ENCODE data around the gene CEP57L1.
"Not testable (repeated sequence)": the region's sequence is repeated elsewhere in the genome, so short reads cannot be mapped to it uniquely, and the experiment has no call there.

Gene CEP57L1

DNA sequence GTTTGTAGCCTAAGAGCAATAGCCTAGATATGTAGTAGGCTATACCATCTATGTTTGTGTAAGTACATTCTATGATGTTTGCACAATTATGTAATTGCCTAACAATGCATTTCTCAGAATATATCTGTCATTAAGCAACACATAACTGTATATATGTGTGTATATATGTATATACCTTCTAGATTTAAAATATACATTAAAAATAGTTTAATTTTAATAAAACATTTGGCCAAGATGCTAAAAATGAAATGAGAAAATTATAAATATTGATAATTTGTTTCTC is 21.2 kb upstream of the CEP57L1 start:
- DNase-seq: no peak

GRCh38 chr6:109075934-109076333 is 19.4 kb upstream of the CEP57L1 start:
- no peak for DNase-seq

DNA sequence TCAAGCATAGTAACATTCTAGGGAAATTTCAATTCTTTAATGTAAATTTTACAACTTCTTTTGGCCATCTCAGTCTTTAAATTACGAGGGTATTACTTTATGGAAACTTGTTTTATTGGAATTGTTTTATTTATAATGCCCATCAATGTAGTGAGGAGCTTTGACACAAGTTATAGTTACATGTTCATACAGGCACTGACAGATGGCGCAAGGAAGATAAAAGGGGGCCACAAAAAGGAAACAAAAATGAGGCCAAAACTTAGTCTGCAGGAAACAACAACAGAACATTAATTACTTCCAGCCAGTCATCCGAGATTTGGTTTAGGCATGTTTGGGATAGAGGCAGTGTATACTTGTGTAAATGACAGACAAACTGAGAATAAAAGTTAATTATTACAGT is 18.9 kb upstream of the CEP57L1 start:
- DNase-seq: no peak

GRCh38 chr6:109079981-109080380 is 15.3 kb upstream of the CEP57L1 start:
- DNase-seq: no peak

DNA sequence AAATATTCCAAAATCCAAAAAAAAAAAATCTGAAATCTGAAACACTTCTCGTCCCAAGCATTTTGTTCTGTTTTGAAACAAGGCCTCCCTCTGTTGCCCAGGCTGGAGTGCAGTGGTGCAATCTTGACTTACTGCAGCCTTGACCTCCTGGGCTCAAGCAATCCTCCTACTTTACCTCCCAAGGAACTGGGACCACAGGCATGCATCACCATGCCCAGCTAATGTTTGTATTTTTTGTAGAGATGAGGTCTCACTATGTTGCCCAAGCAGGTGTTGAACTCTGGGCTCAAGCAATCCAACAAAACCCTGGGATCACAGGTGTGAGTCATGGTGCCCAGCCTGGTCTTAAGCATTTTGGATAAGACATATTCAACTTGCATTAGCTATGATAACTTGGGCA is 14.3 kb upstream of the CEP57L1 start:
- no peak for DNase-seq

DNA sequence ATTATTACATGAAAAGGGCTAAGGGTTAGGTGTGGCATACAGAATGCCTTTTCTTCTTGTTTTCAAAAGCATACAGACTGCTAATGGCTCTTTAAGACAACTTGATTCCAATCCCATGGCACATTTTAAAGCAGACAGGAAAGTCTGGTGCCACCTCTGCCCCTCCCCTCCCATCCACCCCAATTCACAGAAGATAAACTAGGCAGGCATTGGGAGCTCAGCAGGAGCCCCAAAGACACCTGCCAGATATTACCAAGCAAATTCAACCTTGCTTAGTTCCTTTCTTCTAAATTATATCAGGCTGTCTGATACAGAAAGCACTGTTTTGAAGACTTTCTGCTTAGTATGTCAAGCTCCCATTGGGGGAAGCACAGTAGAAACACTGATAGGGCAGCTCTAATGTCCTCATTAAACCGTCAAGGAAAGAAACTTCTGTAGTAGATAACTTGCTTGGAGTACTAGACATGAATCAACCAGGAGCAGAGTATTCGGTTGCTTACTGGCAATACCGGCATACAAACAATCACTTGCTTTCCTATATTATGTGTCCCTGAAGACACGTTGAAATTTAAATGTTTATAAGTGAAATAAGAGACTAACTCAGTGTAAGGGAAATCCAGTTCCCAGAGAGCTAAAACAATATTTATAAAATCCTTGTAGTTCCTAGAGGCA is 13.7 kb upstream of the CEP57L1 start:
- no peak for DNase-seq

- DNase-seq: no peak
Observed at GRCh38 chr6:109082188-109082577, 13.1 kb upstream of the CEP57L1 start.

- no peak for DNase-seq
Observed at GRCh38 chr6:109083657-109084056, 11.7 kb upstream of the CEP57L1 start.

DNA sequence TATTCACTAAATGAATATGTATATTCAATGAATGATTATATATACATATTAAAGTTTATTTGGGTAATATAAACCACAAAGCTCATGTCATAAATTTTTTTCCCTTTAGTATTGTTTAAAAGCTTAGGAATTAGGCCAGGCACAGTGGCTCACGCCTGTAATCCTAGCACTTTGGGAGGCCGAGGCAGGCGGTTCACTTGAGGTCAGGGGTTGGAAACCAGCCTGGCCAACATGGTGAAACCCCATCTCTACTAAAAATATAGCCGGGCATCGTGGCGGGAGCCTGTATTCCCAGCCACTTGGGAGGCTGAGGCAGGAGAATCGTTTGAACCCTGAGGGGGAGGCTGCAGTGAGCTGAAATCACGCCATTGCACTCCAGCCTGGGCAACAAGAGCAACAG is 11.2 kb upstream of the CEP57L1 start:
- not testable (repeated sequence) for DNase-seq

- no peak for DNase-seq
Observed at GRCh38 chr6:109087661-109088264, 7.5 kb upstream of the CEP57L1 start.

- DNase-seq: no peak
Observed at GRCh38 chr6:109088995-109089394, 6.3 kb upstream of the CEP57L1 start.

DNA sequence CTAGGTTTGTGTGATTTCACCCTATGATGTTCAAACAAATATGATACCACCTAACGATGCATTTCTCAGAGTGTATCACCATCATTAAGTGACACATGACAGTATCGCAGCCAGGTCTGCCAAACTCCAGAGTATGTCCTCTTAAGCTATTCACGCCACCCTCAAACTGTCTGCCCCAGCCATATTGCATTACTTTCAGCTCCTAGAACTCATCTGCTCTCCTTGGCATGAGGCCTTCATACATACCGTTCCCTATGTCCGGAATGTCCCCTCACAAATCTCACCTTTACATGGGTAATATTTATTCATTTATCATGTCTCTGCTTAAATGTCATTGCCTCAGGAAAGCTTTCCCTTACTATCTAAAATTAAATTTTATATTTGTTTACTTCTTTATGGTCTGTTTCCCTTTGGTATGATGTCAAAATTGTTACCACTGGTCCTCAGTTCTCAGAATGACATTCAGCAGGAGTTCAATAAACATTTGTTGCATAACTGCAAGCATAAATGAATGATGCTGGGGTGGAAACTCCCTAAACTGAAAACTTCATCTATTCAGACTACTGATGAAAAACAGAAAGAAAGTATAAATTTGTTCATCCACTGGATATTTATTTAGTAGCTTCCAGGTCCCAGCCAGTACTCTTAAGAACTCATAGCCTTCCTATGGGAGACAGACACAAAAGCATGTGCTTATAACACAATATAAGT is 3.8 kb upstream of the CEP57L1 start:
- no peak for DNase-seq

- DNase-seq: no peak
Observed at GRCh38 chr6:109092074-109092473, 3.2 kb upstream of the CEP57L1 start.

- no peak for DNase-seq
Observed at GRCh38 chr6:109093732-109094415, 1.4 kb upstream of the CEP57L1 start.

DNA sequence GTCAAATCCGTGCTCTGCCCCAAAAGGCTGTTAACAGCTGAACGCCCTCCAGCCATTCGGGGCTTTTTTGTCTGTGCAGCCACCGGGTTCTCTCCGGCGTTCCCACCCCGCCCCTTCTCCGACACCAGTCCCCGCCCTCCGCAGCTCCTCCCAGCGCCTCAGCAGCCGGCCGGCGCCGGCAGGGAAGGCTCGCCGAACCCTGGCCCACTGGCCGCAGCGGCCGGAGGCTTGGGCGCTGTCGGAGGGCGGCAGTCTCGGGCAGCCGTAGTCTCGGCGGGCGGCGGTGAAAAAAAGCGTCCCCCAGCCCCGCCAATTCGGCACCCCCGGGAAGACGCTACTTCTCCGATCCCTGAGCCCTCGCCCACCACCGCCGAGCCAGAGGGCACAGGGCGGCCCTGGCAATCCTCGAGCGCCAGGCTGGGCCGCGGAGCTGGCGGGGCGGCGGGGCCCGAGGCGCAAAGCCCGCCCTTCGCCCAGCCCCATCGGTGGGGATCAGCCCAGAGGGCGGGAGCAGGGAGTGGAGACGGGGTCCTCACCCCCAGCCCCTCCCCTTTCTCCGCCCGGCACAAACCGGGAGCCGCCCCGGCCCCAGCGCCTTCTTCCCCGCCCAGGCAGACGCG is 781 bp upstream of the CEP57L1 start, which contains the start of gene SESN1:
TSS of gene SESN1 (minus strand) at position 431 of the 620 bp plus-strand sequence. CDS start 773 bp downstream, outside the sequence.
- peak; percentile 80 to 84 for DNase-seq

DNA sequence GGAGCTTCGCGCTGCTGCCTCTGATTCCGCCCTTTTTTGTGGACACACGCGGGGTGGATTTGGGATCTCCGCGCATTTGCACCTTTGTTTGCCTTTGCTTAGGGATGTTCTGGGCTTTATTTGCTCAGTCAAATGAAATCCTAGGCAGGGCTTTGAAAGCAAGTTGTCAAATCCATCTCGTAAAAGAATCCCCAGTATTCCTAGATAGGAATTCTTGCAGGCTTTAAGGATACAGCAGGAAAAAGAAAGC is 453 bp downstream of the CEP57L1 start:
- DNase-seq: no peak

GRCh38 chr6:109096208-109096607 is 901 bp downstream of the CEP57L1 start:
- no peak for DNase-seq

DNA sequence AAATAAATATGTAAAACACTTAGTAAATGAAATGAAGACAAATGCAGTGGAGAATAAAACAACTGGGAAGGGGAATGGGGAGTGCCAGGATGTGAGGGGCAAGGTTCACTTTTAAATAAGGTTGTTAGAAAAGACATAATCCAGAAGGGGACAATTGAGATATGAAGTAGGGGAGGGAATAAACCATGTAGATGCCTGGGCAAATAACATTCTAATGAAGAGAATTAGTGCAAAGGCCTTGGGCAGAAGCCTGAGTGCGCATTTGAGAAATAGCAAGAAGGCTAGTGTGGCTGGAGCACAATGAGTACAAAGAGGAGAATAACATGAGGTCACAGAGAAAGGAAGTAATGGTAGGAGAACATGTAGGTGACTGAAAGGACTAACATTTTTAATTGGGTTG is 2.4 kb downstream of the CEP57L1 start:
- DNase-seq: no peak

- DNase-seq: no peak
Observed at GRCh38 chr6:109102762-109103161, 7.5 kb downstream of the CEP57L1 start.

- DNase-seq: no peak
Observed at GRCh38 chr6:109103942-109104341, 8.6 kb downstream of the CEP57L1 start.

DNA sequence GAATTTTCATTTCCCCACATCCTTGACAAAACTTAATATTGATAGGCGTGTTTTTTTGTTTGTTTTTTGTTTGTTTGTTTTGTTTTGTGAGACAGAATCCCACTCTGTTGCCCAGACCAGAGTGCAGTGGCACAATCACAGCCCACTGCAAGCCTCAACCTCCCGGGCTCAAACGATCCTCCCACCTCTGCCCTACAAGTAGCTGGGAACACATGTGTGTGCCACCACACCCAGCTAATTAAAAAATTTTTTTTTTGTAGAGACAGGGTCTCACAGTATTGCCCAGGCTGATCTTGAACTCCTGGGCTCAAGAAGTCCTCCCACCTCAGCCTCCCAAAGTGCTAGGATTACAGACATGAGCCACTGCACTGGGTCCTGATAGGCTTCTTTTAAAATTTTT is 9.2 kb downstream of the CEP57L1 start:
- no peak for DNase-seq

DNA sequence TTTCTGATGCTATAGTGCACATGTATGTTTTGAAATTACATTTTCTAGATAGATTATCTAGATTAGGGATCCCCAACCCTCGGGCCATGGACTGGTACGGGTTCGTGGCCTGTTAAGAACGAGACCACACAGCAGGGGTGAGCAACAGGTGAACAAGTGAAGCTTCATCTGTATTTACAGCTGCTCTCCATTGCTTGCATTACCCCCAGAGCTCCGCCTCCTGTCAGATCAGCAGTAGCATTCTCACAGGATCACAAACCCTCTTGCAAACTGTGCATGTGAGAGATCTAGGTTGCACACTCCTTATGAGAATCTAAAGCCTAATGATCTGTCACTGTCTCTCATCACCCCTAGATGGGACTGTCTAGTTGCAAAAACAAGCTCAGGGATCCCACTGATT is 10.4 kb downstream of the CEP57L1 start:
- no peak for DNase-seq

DNA sequence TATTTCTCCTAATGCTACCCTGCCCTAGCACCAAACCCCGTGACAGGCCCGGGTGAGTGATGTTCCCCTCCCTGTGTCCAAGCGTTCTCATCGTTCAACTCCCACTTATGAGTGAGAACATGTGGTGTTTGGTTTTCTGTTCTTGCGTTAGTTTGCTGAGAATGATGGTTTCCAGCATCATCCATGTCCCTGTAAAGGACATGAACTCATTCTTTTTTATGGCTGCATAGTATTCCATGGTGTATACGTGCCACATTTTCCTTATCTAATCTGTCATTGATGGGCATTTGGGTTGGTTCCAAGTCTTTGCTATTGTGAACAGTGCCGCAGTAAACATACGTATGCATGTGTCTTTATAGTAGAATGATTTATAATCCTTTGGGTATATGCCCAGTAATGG is 14.4 kb downstream of the CEP57L1 start:
- DNase-seq: not testable (repeated sequence)

DNA sequence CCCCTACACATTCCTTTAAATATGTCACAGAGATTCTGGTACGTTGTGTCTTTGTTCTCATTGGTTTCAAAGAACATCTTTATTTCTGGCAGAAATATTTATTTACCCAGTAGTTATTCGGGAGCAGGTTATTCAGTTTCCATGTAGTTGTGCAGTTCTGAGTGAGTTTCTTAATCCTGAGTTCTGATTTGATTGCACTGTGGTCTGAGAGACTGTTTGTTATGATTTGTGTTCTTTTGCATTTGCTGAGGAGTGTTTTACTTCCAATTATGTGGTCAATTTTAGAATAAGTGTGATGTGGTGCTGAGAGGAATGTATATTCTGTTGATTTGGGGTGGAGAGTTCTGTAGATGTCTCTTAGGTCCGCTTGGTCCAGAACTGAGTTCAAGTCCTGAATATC is 17.4 kb downstream of the CEP57L1 start:
- not testable (repeated sequence) for DNase-seq
